Memory B cell (primary cell): ENCODE data around the gene CFAP54.
"Not testable (repeated sequence)": the region's sequence is repeated elsewhere in the genome, so short reads cannot be mapped to it uniquely, and the experiment has no call there.

Experiments used
- ATAC-seq: fragments of 150-1000 bp; cut with Tn5 transposase; 2 replicates; pipeline ENCODE4 v1.10.0; 2021; ENCODE audit warnings: low read depth, mild to moderate bottlenecking, moderate library complexity
- DNase-seq, 2 donors: peaks; one replicate each; pipeline ENCODE4 v3.0.0; 2022; ENCODE audit warnings: low spot score in 2 of 2
- H3K27ac Mint-ChIP-seq: one replicate; pipeline ENCODE4 v1.8.0; 2022; ENCODE audit warnings: mild to moderate bottlenecking, moderate library complexity, mixed read lengths
- H3K27me3 Mint-ChIP-seq: one replicate; pipeline ENCODE4 v1.8.0; 2022; ENCODE audit warnings: mixed read lengths
- H3K36me3 Mint-ChIP-seq: one replicate; pipeline ENCODE4 v1.8.0; 2022; ENCODE audit warnings: mild to moderate bottlenecking, mixed read lengths
- H3K4me1 Mint-ChIP-seq: one replicate; pipeline ENCODE4 v1.8.0; 2022; ENCODE audit warnings: mixed read lengths
- H3K4me3 Mint-ChIP-seq: one replicate; pipeline ENCODE4 v1.8.0; 2022; ENCODE audit warnings: mild to moderate bottlenecking, moderate library complexity, mixed read lengths
- H3K9me3 Mint-ChIP-seq: one replicate; pipeline ENCODE4 v1.8.0; 2022; ENCODE audit warnings: mixed read lengths

Gene CFAP54

GRCh38 chr12:96459281-96459680 lies 30.1 kb upstream of the CFAP54 start:
- not testable (repeated sequence) for DNase-seq, H3K9me3 Mint-ChIP-seq, H3K4me3 Mint-ChIP-seq, H3K27ac Mint-ChIP-seq, ATAC-seq, H3K36me3 Mint-ChIP-seq, H3K27me3 Mint-ChIP-seq
- H3K4me1 Mint-ChIP-seq, result peaks cover 18% of the 10 kb centered on the region

- no peak overlapping the region for H3K27ac Mint-ChIP-seq
- no peaks in the 10 kb centered on the region for H3K9me3 Mint-ChIP-seq
- DNase-seq (no peak), ATAC-seq (no peak)
- no peaks in the 10 kb centered on the region for H3K36me3 Mint-ChIP-seq
- no peak overlapping the region for H3K4me3 Mint-ChIP-seq
- no peaks in the 10 kb centered on the region for H3K4me1 Mint-ChIP-seq
- no peaks in the 10 kb centered on the region for H3K27me3 Mint-ChIP-seq
These were observed 26.7 kb upstream of the CFAP54 start for GRCh38 chr12:96462571-96463280.

- Mint-ChIP-seq H3K4me1 (no peaks in the 10 kb centered on the region), H3K27ac (no peak overlapping the region), H3K36me3 (peaks cover 2% of the 10 kb centered on the region), H3K27me3 (no peaks in the 10 kb centered on the region), H3K4me3 (no peak overlapping the region), H3K9me3 (peaks cover 4% of the 10 kb centered on the region)
- ATAC-seq (no peak), DNase-seq (no peak)
These were observed 23.5 kb upstream of the CFAP54 start for GRCh38 chr12:96465896-96466295.

GRCh38 chr12:96466939-96467751 lies 22.2 kb upstream of the CFAP54 start:
- H3K27me3 Mint-ChIP-seq, result no peaks in the 10 kb centered on the region
- ATAC-seq, result no peak

GRCh38 chr12:96471368-96472050 lies 17.9 kb upstream of the CFAP54 start:
- Mint-ChIP-seq H3K9me3 (peaks cover 4% of the 10 kb centered on the region), H3K4me1 (no peaks in the 10 kb centered on the region), H3K4me3 (no peak overlapping the region), H3K27me3 (no peaks in the 10 kb centered on the region), H3K36me3 (peaks cover 2% of the 10 kb centered on the region), H3K27ac (no peak overlapping the region)
- DNase-seq (no peak), ATAC-seq (no peak)

More at GRCh38 chr12:96466939-96467751, 22.2 kb upstream of the CFAP54 start:
- peaks cover 2% of the 10 kb centered on the region for H3K36me3 Mint-ChIP-seq
- H3K27ac Mint-ChIP-seq, result no peak overlapping the region
- peaks cover 4% of the 10 kb centered on the region for H3K9me3 Mint-ChIP-seq
- no peak for DNase-seq
- no peak overlapping the region for H3K4me3 Mint-ChIP-seq
- no peaks in the 10 kb centered on the region for H3K4me1 Mint-ChIP-seq

- Mint-ChIP-seq H3K36me3 (peaks cover 2% of the 10 kb centered on the region), H3K4me3 (no peak overlapping the region), H3K9me3 (peaks cover 4% of the 10 kb centered on the region), H3K27ac (no peak overlapping the region), H3K4me1 (no peaks in the 10 kb centered on the region), H3K27me3 (no peaks in the 10 kb centered on the region)
- DNase-seq, result no peak
- no peak for ATAC-seq
These were observed 17.0 kb upstream of the CFAP54 start for GRCh38 chr12:96472384-96472783.

- Mint-ChIP-seq H3K4me3 (no peak overlapping the region), H3K27ac (no peak overlapping the region), H3K36me3 (peaks cover 2% of the 10 kb centered on the region), H3K9me3 (peaks cover 4% of the 10 kb centered on the region), H3K27me3 (no peaks in the 10 kb centered on the region), H3K4me1 (no peaks in the 10 kb centered on the region)
- ATAC-seq (no peak), DNase-seq (no peak)
These were observed 15.8 kb upstream of the CFAP54 start for GRCh38 chr12:96473394-96474093.

- Mint-ChIP-seq H3K27ac (no peak overlapping the region), H3K27me3 (no peaks in the 10 kb centered on the region), H3K4me1 (no peaks in the 10 kb centered on the region), H3K4me3 (no peak overlapping the region), H3K9me3 (peaks cover 4% of the 10 kb centered on the region), H3K36me3 (peaks cover 2% of the 10 kb centered on the region)
- DNase-seq (no peak), ATAC-seq (no peak)
These were observed 15.2 kb upstream of the CFAP54 start for GRCh38 chr12:96474206-96474605.

GRCh38 chr12:96478011-96478410 lies 11.4 kb upstream of the CFAP54 start:
- H3K9me3 Mint-ChIP-seq, result no peaks in the 10 kb centered on the region
- DNase-seq, result no peak

GRCh38 chr12:96482086-96482485 lies 7.3 kb upstream of the CFAP54 start:
- Mint-ChIP-seq H3K4me3 (no peak overlapping the region), H3K36me3 (no peaks in the 10 kb centered on the region), H3K27me3 (peaks cover 2% of the 10 kb centered on the region), H3K27ac (no peak overlapping the region), H3K4me1 (peaks cover 5% of the 10 kb centered on the region), H3K9me3 (no peaks in the 10 kb centered on the region)
- DNase-seq (no peak), ATAC-seq (no peak)

More at GRCh38 chr12:96478011-96478410, 11.4 kb upstream of the CFAP54 start:
- Mint-ChIP-seq H3K4me1 (no peaks in the 10 kb centered on the region), H3K4me3 (no peak overlapping the region), H3K27me3 (no peaks in the 10 kb centered on the region), H3K27ac (no peak overlapping the region), H3K36me3 (no peaks in the 10 kb centered on the region)
- ATAC-seq, result no peak

GRCh38 chr12:96483116-96483515 lies 6.3 kb upstream of the CFAP54 start:
- no peak for ATAC-seq
- H3K27ac Mint-ChIP-seq, result no peak overlapping the region

GRCh38 chr12:96486751-96487613 lies 2.4 kb upstream of the CFAP54 start:
- no peaks in the 10 kb centered on the region for H3K36me3 Mint-ChIP-seq
- no peak overlapping the region for H3K4me3 Mint-ChIP-seq
- ATAC-seq (no peak), DNase-seq (no peak)
- peaks cover 5% of the 10 kb centered on the region for H3K4me1 Mint-ChIP-seq
- no peak overlapping the region for H3K27ac Mint-ChIP-seq
- no peaks in the 10 kb centered on the region for H3K9me3 Mint-ChIP-seq
- peaks cover 2% of the 10 kb centered on the region for H3K27me3 Mint-ChIP-seq

More at GRCh38 chr12:96483116-96483515, 6.3 kb upstream of the CFAP54 start:
- H3K4me1 Mint-ChIP-seq, result peaks cover 5% of the 10 kb centered on the region
- no peaks in the 10 kb centered on the region for H3K36me3 Mint-ChIP-seq
- H3K4me3 Mint-ChIP-seq, result no peak overlapping the region
- H3K27me3 Mint-ChIP-seq, result peaks cover 2% of the 10 kb centered on the region
- DNase-seq, result no peak
- H3K9me3 Mint-ChIP-seq, result no peaks in the 10 kb centered on the region

GRCh38 chr12:96487634-96488033 lies 1.7 kb upstream of the CFAP54 start:
- ATAC-seq, result no peak

More at GRCh38 chr12:96487634-96488033, 1.7 kb upstream of the CFAP54 start:
- no peaks in the 10 kb centered on the region for H3K36me3 Mint-ChIP-seq
- no peak for DNase-seq
- no peak overlapping the region for H3K4me3 Mint-ChIP-seq
- H3K4me1 Mint-ChIP-seq, result peaks cover 5% of the 10 kb centered on the region
- H3K27ac Mint-ChIP-seq, result no peak overlapping the region
- no peaks in the 10 kb centered on the region for H3K9me3 Mint-ChIP-seq
- peaks cover 2% of the 10 kb centered on the region for H3K27me3 Mint-ChIP-seq
